Tibial nerve (tissue), 3 donors: ENCODE results near the gene SLC34A3.

ENCODE experiments used
- CTCF ChIP-seq, 5 experiments: fragments of 200-600 bp in 3 of 5; fragments of 450-650 bp in 2 of 5; sonication (generic) in 3 of 5; IDR thresholded peaks; one replicate each; pipeline ENCODE4 v1.5.1; 2016 to 2019; ENCODE audit warnings: antibody characterized with exemption in 5 of 5, mild to moderate bottlenecking in 3 of 5, moderate library complexity in 2 of 5
- POLR2A ChIP-seq, 2 donors: fragments of 450-650 bp; IDR thresholded peaks; one replicate each; pipeline ENCODE4 v1.6.1; 2017; ENCODE audit warnings: antibody characterized with exemption in 2 of 2, mild to moderate bottlenecking in 2 of 2, moderate library complexity in 2 of 2

DNA sequence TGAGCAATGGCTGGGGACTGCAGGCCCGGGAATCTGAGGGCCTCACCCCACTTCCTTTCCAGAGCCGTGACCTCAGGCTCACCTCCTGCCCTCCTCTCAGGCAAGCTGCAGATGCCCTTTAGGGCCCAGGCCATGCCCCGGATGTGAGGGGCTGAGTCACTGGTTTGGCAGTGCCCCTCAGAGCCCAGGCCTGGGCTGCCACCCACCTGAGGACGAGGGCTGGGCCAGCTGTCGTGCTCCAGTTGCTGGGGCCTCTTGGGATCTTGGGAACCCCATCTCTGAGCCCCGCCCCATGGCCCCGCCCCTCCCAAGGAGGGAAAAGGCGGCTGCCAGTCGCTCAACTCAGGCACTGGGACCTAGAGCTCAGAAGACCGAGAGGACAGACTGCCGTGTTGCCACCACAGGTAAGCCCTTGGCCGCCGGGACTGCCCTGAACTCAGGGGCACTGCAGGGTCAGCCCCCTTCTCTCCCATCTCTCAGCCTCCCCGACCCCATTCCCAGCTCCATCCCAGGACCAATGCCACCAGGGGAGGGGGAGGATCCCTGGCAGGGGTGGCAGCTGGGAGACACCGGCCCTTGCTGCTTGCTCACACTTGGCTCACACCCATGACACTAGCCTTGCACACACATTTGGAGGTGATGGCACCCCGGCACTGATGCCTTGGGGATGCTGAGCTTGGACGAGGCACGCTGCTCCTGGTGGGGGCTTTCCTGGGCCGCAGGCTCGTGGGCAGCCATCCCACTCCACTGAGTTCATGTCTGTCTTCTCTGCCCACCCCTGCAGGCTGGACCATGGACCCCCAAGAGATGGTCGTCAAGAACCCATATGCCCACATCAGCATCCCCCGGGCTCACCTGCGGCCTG is 5.6 kb upstream of the SLC34A3 start, which contains the start of gene CYSRT1:
- TF ChIP-seq CTCF (IDR thresholded peaks at IDR 0.05) = no peak
- TF ChIP-seq POLR2A (IDR thresholded peaks at IDR 0.05) = no peak
